ENCODE measurements around the gene OR6P1. TPM values are rescaled to one million over a fixed set of nuclear protein-coding genes. Genes with fewer than 3 reads are reported as not detected.

Gene OR6P1
- total and polyA plus RNA-seq, 2 of the 8 experiments (the other 6 are each of a cell fraction or from before 2014, with no cell fraction given): not detected

DNA sequence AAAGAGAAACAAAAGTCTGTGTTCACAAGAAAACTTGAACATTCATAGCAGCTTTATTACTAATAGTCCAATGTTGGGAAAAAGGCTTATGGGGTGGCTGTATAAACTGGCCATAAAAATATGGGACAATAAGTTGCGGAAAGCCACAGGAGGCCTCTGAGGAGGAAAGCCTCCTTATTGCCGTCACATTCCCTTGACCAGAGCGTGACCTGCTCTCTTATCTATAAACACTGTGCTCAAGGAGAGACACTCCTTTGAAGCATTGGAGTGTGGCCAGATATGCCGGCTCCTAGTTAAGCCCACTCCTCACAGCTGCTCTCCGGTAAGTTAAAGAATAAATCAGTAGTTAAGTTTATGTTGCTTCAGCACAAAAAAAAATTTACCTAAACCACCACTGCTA is 35.9 kb downstream of the OR6P1 start:
- no peak overlapping the region for H2AFZ ChIP-seq (ENCODE audit: low read length)
- no peaks in the 10 kb centered on the region for H3K36me3 ChIP-seq (ENCODE audit: control insufficient read depth in 2 of 4, insufficient read depth in 4 of 4, low read length in 3 of 4)
- no peak for FAIRE-seq
- H3K4me2 ChIP-seq (ENCODE audit: insufficient read depth in 1 of 2, low read depth in 2 of 2, low read length in 2 of 2): no peak overlapping the region
- H2AK5ac ChIP-seq (ENCODE audit: low read depth, low read length): no peak overlapping the region
- no peak overlapping the region for H3K56ac ChIP-seq (replicated peaks; ENCODE audit: insufficient read length, low read depth, low read length)
- no peaks in the 10 kb centered on the region for H4K20me1 ChIP-seq (replicated peaks in 1 of 2; ENCODE audit: control insufficient read depth in 1 of 2, insufficient read depth in 2 of 2, low read length in 2 of 2)
- no peak overlapping the region for H3K23ac ChIP-seq (ENCODE audit: insufficient read length)
- no peaks in the 10 kb centered on the region for H3K27me3 ChIP-seq (replicated peaks in 1 of 4; ENCODE audit: control insufficient read depth in 3 of 4, extremely low read depth in 1 of 4, insufficient read depth in 3 of 4, low read length in 3 of 4)
- TF ChIP-seq HDAC2 (IDR thresholded peaks at IDR 0.05; ENCODE audit: borderline replicate concordance in 1 of 2, low read depth in 2 of 2, low read length in 2 of 2): no peak
- TF ChIP-seq, protein P1, sequence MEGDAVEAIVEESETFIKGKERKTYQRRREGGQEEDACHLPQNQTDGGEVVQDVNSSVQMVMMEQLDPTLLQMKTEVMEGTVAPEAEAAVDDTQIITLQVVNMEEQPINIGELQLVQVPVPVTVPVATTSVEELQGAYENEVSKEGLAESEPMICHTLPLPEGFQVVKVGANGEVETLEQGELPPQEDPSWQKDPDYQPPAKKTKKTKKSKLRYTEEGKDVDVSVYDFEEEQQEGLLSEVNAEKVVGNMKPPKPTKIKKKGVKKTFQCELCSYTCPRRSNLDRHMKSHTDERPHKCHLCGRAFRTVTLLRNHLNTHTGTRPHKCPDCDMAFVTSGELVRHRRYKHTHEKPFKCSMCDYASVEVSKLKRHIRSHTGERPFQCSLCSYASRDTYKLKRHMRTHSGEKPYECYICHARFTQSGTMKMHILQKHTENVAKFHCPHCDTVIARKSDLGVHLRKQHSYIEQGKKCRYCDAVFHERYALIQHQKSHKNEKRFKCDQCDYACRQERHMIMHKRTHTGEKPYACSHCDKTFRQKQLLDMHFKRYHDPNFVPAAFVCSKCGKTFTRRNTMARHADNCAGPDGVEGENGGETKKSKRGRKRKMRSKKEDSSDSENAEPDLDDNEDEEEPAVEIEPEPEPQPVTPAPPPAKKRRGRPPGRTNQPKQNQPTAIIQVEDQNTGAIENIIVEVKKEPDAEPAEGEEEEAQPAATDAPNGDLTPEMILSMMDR (IDR thresholded peaks at IDR 0.05; ENCODE audit: control extremely low read depth in 1 of 3, insufficient read depth in 1 of 3, low read depth in 1 of 3, low read length in 3 of 3): no peak
- TF ChIP-seq RFX5 (IDR thresholded peaks at IDR 0.05; ENCODE audit: borderline replicate concordance, low read depth, low read length): no peak
- no peak for TF ChIP-seq SAP30 (IDR thresholded peaks at IDR 0.05; ENCODE audit: insufficient read depth, insufficient replicate concordance, low read length)
- TF ChIP-seq SP2 (IDR thresholded peaks at IDR 0.05; ENCODE audit: low read length): no peak
- TF ChIP-seq EGR1 (IDR thresholded peaks at IDR 0.05; ENCODE audit: borderline replicate concordance, low read depth, low read length): no peak
- TF ChIP-seq EZH2 (IDR thresholded peaks at IDR 0.05; ENCODE audit: low read depth, low read length, severe bottlenecking): no peak
- no peak for TF ChIP-seq CHD1 (IDR thresholded peaks at IDR 0.05; ENCODE audit: low read depth, low read length)
- TF ChIP-seq TAF1 (IDR thresholded peaks at IDR 0.05; ENCODE audit: low read depth, low read length): no peak
- TF ChIP-seq SP1 (IDR thresholded peaks at IDR 0.05; ENCODE audit: low read depth, low read length): no peak
- no peak for TF ChIP-seq HDAC6 (IDR thresholded peaks at IDR 0.05; ENCODE audit: low read depth, low read length)
- CTCF ChIA-PET (ENCODE audit: partially characterized antibody): no interaction called here
- 78% methylated on average over 5 of the region's 5 CpGs; no CpG with 5 or more reads in 1 of the 2 experiments for WGBS, 2 experiments (ENCODE audit: extremely low coverage in 1 of 2, insufficient coverage in 1 of 2, insufficient read length in 1 of 2, insufficient replicate concordance in 2 of 2, low coverage in 1 of 2, low lambda C conversion rate in 2 of 2, missing lambda C conversion rate in 1 of 2)
- no peak overlapping the region for H3K27ac ChIP-seq (ENCODE audit: low read depth, low read length)
- H3K14ac ChIP-seq (ENCODE audit: insufficient read length): no peak overlapping the region
- no peak overlapping the region for H4K91ac ChIP-seq (replicated peaks; ENCODE audit: insufficient read length, low read length)
- no peak overlapping the region for H4K5ac ChIP-seq (ENCODE audit: insufficient read length, low read depth, low read length)
- H3K4me3 ChIP-seq (ENCODE audit: extremely low read depth in 1 of 4, insufficient read depth in 2 of 4, low read depth in 3 of 4, low read length in 4 of 4): no peak overlapping the region
- H3K4ac ChIP-seq (replicated peaks; ENCODE audit: insufficient read length, low read depth, low read length): no peak overlapping the region
- H3K18ac ChIP-seq (ENCODE audit: extremely low read depth, low read length): no peak overlapping the region
- POLR2A ChIA-PET (ENCODE audit: partially characterized antibody): no interaction called here
- no peaks in the 10 kb centered on the region for H3K79me1 ChIP-seq (ENCODE audit: low read depth, low read length)
- DNase-seq (ENCODE audit: low read depth in 1 of 2, low spot score in 2 of 2): no peak
- no peak overlapping the region for H2BK12ac ChIP-seq (ENCODE audit: low read depth, low read length)
- no peaks in the 10 kb centered on the region for H3K23me2 ChIP-seq (ENCODE audit: low read depth, low read length)
- no peak overlapping the region for H2BK5ac ChIP-seq (ENCODE audit: low read depth, low read length)
- no peaks in the 10 kb centered on the region for H3K9me3 ChIP-seq (ENCODE audit: insufficient read depth in 2 of 2, low read depth in 1 of 2, low read length in 1 of 2)
- no peaks in the 10 kb centered on the region for H3K4me1 ChIP-seq (replicated peaks in 1 of 4; ENCODE audit: control insufficient read depth in 3 of 4, insufficient read depth in 4 of 4, low read length in 3 of 4)
- H2BK120ac ChIP-seq (replicated peaks; ENCODE audit: low read depth, low read length): no peak overlapping the region
- no peak overlapping the region for H3K9ac ChIP-seq (replicated peaks in 1 of 4; ENCODE audit: extremely low read depth in 1 of 4, low read depth in 3 of 4, low read length in 3 of 4)
- H3K79me2 ChIP-seq (ENCODE audit: control insufficient read depth in 1 of 2, insufficient read depth in 2 of 2, low read length in 2 of 2): no peaks in the 10 kb centered on the region
- no peak overlapping the region for H2BK20ac ChIP-seq (ENCODE audit: low read length)
- H2BK15ac ChIP-seq (ENCODE audit: low read length): no peak overlapping the region
- H4K8ac ChIP-seq (ENCODE audit: extremely low read depth, insufficient read depth, low read length): no peak overlapping the region
